GM19324 (cell line): Measurements from ENCODE around the gene SNX24.
A peak's percentile ranks its signal among the peaks of the same experiment; 100 is the strongest.
"Not testable (repeated sequence)": the region's sequence is repeated elsewhere in the genome, so short reads cannot be mapped to it uniquely, and the experiment has no call there.

Experiments
- ATAC-seq: cut with Tn5 transposase; IDR thresholded peaks from one replicate; pipeline ENCODE4 v1.9.1; 2021; ENCODE audit warnings: mild to moderate bottlenecking, moderate library complexity; ENCODE audit not compliant: unreplicated experiment, low FRiP score

Gene SNX24, protein sequence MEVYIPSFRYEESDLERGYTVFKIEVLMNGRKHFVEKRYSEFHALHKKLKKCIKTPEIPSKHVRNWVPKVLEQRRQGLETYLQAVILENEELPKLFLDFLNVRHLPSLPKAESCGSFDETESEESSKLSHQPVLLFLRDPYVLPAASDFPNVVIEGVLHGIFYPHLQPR

DNA sequence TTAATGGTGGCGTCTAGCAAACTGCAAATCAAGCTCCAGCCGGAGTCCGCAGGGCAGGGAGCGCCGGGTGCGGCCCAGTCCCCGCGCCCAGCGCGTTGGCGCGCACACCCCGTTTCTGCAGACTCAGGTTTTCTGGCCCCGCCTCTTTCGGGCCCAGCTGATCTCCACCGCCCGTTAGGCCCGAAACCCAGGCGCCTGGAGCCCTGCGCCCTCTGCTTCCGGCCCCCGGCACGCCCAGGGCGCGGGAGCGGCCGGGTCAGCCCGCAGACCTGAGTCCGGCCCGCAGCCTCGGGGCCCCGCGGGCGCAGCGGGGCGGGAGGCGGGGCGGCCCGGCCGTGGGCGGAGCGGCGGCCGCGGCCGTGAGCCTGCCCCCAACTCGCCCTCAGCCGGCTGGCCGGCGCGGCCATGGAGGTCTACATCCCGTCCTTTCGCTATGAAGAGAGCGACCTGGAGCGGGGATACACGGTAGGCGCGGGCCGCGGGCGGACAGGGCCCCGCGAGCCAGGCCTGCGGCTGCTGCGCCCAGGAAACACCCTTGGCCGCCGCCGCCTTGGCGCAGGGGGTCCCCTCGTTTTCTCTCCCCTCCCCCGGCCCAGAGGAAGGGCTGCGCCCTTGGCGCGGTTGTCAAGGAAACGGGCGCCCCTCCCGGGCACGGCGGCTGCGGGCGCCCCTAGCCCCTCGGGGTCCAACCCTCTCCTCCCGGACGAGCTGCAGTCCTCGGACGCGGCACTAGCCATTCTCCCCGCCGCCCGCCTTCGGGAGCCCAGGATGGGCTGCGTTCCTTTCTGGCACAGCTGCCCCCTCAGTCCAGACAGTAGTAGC lies at the start of gene SNX24:
Gene SNX24 (plus strand): TSS at position 385 of the 822 bp plus-strand sequence. CDS start 21 bp downstream, at position 406.
- ATAC-seq = peak; percentile 90

DNA sequence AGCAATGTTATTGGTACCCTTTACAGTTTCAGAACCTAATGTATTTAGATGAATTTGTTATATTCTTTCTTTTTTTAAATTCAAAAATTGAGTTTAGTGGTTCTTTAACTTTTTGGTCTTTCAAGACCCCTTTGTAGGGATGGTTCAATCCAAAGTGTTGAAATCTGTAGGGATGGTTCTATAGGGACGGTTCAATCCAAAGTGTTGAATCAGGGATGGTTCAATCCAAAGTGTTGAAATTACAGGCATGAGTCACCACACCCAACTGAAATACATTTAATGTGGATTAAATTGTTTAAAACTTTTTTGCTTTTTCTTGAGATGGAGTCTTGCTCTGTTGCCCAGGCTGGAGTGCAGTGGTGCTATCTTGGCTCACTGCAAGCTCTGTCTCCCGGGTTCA lies 39.9 kb upstream of the SNX24 start:
- no peak for ATAC-seq

DNA sequence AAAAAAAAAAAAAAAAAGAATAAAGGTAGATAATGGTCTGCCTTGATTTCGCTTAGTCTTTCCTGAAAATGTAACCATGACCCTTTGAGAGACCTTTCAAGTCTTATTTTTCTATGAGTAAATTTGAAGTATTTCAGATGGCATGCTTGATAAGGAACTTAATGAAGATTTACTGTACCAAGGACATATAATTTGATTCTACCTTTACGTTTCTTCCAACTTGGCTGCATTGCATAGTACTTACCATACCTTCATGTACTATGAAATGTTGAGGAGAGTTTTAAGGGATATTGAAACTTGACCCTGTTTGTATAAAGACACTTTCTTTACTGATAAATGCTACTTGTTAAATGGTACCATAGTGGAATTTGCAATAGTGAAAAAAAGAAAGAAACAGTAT lies 35.0 kb upstream of the SNX24 start:
- no peak for ATAC-seq

DNA sequence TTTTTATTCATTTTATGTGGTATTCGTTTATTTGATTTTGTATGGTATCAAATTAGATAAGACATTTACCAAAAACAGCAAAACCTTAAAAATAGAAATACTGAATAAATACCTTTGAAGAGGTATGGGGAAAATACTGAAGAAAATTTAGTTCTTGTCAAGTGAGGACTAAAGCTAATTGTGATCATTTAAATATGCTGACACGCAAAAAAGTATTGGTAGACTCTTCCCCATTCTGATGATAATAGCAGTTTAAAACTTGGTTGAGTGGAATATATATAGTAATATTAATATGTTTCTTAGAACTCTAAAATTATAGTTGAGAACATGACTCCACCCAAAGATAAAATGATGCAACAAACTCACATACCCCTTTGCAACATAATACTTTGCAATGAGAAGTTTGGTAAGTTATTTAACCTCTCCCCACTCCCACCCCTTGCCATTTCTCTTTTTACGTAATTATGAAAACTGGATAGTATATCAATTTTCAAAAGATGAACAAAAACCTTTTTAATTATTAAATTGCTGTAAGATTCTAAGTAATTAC lies 30.1 kb upstream of the SNX24 start:
- ATAC-seq = no peak

DNA sequence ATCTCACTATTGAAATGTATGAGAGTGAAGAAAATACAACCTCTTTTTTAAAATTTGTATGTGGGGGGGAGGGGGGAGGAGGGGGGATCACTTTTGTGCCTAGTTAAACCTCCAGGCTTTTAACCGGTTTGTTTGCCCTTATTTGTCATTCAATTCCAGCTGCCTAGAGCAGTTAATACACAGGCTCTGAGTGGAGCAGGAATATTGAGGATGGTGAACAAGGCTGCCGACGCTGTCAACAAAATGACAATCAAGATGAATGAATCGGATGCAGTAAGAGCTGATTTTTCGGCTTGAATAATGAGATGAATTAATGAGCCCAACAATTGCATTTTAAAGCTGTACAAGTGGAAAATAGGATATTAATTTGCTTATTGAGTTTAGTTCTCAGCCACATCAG lies 28.7 kb upstream of the SNX24 start:
- no peak for ATAC-seq

DNA sequence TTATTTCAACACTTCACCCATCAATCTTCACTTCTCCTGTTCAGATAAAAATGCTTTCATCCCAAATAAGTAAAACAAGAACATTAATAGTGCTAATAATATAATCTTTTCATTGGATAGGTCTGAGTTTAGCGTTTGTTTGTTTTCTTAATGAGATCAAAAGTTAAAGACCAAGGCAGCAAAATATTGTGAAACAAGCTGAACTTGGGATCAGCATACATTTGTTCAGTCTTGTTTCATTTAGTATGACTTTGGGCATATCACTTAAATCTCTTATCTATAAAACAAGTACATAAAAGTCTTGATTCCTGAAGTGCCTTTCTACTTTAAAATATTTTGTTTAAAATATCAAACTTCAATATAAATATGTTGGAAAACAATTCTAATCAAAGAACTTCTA lies 13.4 kb upstream of the SNX24 start:
- ATAC-seq = no peak

DNA sequence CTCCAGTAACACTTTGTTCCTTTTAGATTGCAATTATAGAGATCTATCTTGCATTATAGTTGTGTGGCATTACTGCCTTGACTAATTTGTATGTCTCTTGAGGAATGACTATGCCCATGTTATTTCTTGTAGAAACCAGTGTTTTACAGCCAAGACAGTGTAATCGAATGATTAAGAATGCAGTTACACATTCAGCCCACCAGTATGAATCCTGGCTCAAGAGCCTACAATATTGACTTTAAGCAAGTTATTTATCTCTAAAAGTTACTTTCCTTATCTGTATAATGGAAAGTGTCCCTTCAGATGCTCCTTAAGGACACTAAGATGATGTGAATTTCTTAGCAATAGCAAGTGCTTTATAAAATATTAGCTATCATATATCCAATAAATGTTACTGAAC lies 9.7 kb upstream of the SNX24 start:
- no peak for ATAC-seq

DNA sequence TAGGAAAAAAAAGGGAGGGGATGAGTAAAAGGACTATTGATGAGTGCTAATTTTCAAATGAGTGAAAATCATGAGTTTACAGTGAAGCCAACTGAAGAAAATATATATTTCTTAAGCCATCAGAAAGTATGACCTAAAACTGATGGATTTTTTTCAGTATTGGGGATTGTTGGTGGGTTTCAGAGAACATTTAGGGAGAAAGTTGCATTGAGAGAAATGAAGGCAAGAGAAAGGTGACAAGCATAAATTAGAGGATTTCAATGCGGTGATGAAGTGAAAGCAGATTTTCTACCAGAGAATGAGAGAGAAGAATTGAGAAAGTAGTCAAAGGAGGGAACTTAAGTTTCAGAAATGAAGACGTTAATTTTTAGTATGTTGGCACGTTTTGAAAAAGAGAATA lies 8.5 kb upstream of the SNX24 start:
- ATAC-seq = no peak

DNA sequence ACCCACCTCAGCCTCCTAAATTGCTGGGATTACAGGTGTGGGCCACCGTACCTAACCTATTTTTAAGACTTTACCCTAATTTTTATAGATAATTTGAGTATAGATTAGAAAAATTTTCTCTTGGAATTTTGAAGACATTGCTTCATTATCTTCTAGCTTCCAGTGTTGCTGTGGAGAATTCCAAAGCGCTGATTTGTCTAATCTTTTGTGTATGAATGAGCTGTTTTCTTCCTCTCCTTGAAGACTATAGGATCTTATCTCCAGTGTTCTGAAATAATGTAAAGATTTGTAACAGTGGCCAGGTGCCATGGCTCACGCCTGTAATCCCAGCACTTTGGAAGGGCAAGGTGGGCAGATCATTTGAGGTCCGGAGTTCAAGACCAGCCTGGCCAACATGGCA lies 5.7 kb upstream of the SNX24 start:
- ATAC-seq = no peak

DNA sequence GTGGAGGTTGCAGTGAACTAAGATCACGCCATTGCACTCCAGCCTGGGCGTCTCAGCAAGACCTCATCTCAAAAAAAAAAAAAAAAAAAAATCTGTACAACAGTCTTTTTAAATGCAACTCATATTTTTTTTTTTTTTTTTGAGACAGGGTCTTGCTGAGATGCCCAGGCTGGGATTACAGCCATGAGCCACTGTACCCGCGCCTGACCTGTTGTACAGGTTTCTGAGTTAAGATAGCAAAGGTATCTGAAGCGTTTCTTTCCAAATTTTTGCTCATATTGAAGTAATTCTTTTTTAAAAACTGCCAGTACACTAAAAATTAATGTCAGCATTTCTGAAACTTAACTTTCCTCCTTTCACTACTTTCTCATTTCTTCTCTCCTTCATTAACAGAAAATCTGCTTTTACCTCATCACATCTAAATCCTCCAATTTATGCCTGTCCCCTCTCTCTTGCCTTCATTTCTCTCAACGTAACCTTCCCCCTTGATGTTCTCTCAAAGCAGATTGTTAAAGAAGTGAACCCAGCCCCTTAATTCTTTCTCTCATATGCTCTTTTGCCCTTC lies 3.3 kb upstream of the SNX24 start:
- no peak for ATAC-seq

DNA sequence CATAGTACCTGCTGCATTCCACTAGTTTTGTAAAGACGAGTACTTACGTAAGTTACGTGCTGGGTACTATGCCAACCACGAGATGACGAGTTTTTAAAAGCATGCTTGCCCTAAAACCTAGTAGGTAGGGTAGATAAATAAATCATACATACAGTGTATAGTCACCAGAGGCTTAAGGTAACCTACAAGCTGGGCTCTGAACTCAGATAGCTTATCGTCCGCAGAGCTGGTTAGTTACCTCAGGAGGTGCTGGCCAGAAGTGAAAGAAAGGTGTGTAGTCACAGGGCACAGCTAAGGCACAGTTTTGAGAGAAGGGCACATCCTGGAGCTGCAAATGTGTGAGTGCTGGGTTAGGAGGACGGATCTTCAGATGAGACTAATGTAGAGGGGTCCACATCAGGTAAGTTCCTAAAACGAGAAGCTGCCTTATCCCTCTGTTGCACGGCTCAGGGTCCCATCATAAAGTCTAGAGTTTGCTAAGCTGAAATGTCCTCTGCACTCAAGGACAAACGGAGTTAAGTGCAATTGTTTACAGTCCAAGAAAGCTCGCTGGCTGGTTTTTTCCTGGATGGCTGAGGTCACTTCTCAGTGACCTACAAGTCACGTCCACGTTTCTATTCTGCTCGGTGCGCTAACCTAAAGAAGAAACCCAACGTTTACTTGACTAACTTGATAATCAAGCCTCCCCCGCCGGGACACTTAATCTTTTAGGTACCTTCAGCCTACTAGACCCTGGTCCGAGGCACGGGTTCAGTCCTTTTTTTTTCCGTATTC lies 1.1 kb upstream of the SNX24 start:
- ATAC-seq = no peak

DNA sequence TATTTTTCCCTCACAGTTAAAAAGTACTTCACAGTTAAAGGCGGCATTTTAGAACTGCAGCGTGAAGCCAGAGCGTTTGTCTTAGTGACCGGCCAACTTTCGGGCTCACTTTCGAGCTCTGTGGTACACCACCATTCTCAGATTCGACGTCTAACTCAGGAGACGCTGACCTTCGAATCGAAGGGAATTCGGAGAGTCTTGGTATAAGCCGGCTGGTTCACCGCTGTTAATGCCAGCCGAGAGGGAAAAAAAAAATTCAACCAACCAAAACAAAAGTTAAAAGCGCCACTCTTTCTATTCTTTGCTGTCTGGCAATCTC lies 544 bp upstream of the SNX24 start:
- peak; percentile 49 for ATAC-seq

DNA sequence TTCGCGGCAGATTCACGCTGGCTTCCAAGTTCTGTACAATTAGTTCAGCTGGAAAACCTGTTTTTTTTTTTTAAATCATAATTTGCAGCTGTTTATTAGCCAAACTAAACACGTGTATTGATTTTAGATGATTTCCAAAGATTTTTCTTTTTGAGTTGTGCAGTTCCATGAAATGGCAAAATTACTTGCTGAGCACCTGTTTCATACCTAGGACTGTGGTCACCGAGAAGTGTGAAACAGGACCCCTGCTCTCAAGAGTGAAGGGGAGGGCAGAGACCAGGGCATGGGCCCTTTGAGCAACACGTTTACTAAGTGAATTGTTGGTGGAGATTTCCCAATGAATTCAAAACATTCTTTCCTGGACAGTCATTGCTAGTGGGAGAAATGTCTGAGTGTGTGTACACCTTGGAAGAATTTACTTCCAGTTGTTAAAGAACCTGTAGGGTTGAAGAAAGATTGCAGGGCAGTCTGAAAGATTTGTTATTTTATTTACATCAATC lies 688 bp downstream of the SNX24 start:
- ATAC-seq = no peak

DNA sequence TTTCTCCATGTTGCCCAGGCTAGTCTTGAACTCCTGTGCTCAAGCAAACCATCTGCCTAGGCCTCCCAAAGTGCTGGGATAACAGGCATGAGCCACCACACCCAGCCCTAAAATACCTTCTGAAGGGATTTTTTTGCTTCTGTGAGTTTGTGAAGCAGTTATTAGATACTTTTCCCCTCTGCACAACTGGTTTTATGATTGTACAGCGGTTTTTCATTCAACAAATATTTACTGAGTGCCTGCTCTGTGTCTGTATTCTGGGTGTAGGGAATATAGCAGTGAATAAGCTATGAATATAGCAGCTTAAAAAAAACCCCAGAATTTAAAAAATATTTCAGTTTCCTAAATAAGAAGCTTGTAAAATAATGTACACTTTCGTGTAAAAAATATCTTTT lies 2.3 kb downstream of the SNX24 start:
- no peak for ATAC-seq

DNA sequence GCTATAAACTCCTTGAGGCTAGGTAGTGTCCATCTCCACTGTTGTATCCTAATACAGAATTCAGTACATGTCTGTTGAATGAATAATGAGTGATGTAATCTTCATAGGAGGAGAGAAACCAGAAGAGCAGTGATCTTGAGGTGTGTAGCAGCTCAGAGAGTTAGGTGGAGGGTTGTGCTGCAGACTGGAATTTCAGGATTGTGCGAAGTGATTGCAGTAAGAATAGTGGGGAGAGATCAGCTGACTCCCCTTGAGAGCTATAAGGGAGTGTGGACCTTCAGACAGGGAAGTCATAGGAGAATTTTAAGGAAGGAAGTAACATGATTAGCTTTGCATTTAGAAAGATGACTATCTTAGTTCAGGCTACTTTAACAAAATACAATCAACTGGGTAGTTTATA lies 4.4 kb downstream of the SNX24 start:
- no peak for ATAC-seq

DNA sequence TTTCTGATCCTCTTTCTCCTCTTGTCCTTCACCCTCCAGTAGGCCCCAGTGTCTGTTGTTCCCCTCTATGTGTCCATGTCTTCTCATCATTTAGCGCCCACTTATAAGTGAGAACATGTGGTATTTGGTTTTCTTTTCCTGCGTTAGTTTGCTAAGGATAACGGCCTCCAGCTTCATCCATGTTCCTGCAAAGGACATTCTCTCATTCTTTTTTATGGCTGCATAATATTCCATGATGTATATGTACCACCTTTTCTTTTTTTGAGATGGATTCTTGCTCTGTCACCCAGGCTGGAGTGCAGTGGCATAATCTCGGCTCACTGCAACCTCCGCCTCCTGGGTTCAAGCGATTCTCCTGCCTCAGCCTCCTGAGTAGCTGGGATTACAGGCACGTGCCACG lies 12.1 kb downstream of the SNX24 start:
- not testable (repeated sequence) for ATAC-seq

DNA sequence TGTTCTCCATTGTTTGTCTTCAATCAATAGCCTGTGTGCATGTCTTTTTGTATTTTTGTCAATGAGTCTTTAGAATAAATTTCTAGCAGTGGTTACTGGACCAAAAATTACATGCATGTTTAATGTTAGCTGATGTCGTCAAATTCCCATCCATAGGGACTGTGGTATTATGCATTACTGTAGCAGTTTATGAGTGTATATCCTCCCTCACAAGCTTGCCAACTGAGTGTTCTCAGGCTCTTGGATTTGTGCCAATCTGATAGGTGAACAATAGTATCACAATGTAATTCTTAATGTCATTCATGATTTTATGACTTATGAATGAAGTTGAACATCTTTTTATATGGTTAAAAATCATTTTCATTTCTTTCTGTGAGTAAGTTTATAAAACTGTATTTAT lies 13.0 kb downstream of the SNX24 start:
- no peak for ATAC-seq

DNA sequence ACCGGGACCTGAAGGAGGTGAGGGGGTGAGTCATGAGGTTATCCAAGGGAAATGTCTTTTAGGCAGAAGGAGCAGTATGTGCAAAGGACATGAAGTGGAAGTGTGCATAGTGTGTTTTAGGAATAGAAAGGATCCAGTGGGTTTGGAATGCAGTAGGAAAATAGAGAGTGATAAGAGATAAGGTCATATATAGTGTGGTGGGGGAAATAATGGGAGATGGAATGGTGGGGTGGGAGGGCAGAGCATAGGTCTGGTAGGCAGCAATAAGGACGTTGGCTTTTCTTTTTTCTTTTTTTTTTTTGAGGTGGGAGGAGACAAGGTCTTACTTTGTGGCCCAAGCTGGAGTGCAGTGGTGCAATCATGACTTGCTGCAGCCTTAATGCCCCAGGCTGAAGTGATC lies 17.8 kb downstream of the SNX24 start:
- no peak for ATAC-seq

DNA sequence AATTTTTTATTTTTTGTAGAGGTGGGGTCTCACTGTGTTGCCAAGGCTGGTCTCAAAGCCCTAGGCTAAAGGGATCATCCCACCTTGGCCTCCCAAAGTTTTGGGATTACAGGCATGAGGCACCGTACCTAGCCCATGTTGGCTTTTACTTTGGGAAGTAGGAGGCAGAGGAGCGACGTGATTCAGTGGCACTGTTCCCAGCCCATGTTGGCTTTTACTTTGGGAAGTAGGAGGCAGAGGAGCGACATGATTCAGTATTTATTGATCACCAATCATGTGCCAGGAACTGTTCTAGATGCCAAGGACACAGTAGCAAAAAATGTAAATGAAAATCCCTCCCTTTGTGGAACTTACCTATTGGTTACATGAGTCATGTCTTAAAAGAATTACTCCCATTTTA lies 18.3 kb downstream of the SNX24 start:
- ATAC-seq = no peak

DNA sequence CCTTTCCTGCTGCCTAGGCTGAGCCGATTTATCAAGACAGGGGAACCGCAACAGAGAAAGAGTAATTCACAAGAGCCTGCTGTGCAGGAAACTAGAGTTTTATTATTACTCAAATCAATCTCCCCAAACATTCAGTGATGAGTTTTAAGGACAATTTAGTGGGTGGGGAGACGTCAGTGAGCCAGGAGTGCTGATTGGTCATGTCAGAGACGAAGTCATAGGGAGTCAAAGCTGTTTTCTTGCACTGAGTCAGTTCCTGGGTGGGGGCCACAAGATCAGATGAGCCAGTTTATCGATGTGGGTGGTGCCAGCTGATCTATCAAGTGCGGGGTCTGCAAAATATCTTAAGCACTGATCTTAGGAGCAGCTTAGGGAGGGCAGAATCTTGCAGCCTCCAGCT lies 19.0 kb downstream of the SNX24 start:
- ATAC-seq = no peak

DNA sequence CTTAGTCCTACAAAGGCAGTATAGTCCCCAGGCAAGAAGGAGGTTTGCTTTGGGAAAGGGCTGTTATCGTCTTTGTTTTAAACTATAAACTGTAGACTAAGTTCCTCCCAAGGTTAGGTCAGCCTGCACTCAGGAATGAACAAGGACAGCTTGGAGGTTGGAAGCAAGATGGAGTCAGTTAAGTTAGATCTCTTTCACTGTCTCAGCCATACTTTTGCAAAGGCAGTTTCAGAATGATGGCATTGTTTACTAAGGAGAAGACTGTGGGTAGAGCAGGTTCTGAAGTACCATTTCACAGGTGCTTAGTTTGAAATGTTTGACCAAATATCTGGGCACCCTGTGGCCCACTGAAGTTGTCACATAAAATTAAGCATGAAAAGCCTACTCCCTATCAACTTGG lies 19.4 kb downstream of the SNX24 start:
- no peak for ATAC-seq
